KMS-11 (cell line): ENCODE results near the gene MAP2K5.

Experiments
- H2AFZ ChIP-seq: fragments of 200-600 bp; sonication (generic); 2 replicates; pipeline ENCODE4 v1.6.1; 2016; ENCODE audit warnings: antibody characterized with exemption, mixed run types, low read depth
- H3K27ac ChIP-seq: fragments of 200-600 bp; sonication (generic); 2 replicates; pipeline ENCODE4 v1.6.1; 2016; ENCODE audit warnings: mild to moderate bottlenecking, mixed run types
- H3K27me3 ChIP-seq: fragments of 200-600 bp; sonication (generic); 2 replicates; pipeline ENCODE4 v1.6.1; 2017; ENCODE audit warnings: mild to moderate bottlenecking, low read depth, mixed run types, moderate library complexity; ENCODE audit not compliant: insufficient read depth
- H3K36me3 ChIP-seq: fragments of 200-600 bp; sonication (generic); 2 replicates; pipeline ENCODE4 v1.6.1; 2017; ENCODE audit warnings: mild to moderate bottlenecking, mixed run types; ENCODE audit not compliant: insufficient read depth
- H3K4me1 ChIP-seq: fragments of 200-600 bp; sonication (generic); 2 replicates; pipeline ENCODE4 v1.6.1; 2016; ENCODE audit warnings: mild to moderate bottlenecking, low read depth, mixed run types; ENCODE audit not compliant: poor library complexity, severe bottlenecking
- H3K4me2 ChIP-seq: fragments of 200-600 bp; sonication (generic); 2 replicates; pipeline ENCODE4 v1.7.0; 2016; ENCODE audit warnings: mild to moderate bottlenecking, mixed run types
- H3K4me3 ChIP-seq: fragments of 200-600 bp; sonication (generic); IDR thresholded peaks from 2 replicates; pipeline ENCODE4 v1.6.1; 2017; ENCODE audit warnings: low read depth, low read length, mixed read lengths; ENCODE audit not compliant: insufficient read depth
- H3K79me2 ChIP-seq: fragments of 200-600 bp; sonication (generic); 2 replicates; pipeline ENCODE4 v1.6.1; 2016; ENCODE audit warnings: low read depth, mixed run types; ENCODE audit not compliant: insufficient read depth
- H3K9ac ChIP-seq: fragments of 200-600 bp; sonication (generic); 2 replicates; pipeline ENCODE4 v1.6.1; 2016; ENCODE audit warnings: mild to moderate bottlenecking, mixed run types
- H4K20me1 ChIP-seq: fragments of 200-600 bp; sonication (generic); 2 replicates; pipeline ENCODE4 v1.6.1; 2016; ENCODE audit warnings: mild to moderate bottlenecking, mixed run types; ENCODE audit not compliant: insufficient read depth
- TF ChIP-seq, protein P1 (sequence below): fragments of 200-600 bp; sonication (generic); conservative IDR thresholded peaks from 2 replicates; pipeline ENCODE4 v1.6.1; 2017; ENCODE audit warnings: low read depth, mild to moderate bottlenecking, antibody characterized with exemption, low read length, moderate library complexity, mixed read lengths

MAP2K5 gene

DNA sequence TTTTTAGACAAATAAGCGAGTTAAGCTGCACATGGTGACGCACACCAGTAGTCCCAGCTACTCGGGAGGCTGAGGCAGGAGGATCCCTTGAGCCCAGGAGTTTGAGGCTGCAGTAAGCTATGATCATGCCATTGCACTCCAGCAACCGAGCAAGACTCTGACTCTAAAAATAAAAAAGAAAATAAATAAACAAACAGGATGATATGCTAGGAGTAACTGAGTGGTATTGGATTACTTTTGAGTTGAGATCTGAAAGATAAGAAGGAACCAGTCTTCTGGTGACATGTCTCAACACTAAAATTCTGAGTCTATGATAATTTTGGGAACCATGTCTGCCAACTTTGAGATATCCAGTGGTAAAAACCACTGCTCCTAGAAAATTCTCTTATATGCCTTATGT, 173.7 kb downstream of the MAP2K5 start:
- Histone ChIP-seq H4K20me1 (no peaks in the 10 kb centered on the region), H3K4me2 (no peak overlapping the region), H3K9ac (no peak overlapping the region), H2AFZ (no peak overlapping the region), H3K4me1 (peaks cover 27% of the 10 kb centered on the region), H3K79me2 (no peaks in the 10 kb centered on the region), H3K36me3 (no peaks in the 10 kb centered on the region), H3K27me3 (no peaks in the 10 kb centered on the region), H3K27ac (no peak overlapping the region), H3K4me3 (no peak overlapping the region)
- TF ChIP-seq, protein P1, sequence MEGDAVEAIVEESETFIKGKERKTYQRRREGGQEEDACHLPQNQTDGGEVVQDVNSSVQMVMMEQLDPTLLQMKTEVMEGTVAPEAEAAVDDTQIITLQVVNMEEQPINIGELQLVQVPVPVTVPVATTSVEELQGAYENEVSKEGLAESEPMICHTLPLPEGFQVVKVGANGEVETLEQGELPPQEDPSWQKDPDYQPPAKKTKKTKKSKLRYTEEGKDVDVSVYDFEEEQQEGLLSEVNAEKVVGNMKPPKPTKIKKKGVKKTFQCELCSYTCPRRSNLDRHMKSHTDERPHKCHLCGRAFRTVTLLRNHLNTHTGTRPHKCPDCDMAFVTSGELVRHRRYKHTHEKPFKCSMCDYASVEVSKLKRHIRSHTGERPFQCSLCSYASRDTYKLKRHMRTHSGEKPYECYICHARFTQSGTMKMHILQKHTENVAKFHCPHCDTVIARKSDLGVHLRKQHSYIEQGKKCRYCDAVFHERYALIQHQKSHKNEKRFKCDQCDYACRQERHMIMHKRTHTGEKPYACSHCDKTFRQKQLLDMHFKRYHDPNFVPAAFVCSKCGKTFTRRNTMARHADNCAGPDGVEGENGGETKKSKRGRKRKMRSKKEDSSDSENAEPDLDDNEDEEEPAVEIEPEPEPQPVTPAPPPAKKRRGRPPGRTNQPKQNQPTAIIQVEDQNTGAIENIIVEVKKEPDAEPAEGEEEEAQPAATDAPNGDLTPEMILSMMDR, result no peak

DNA sequence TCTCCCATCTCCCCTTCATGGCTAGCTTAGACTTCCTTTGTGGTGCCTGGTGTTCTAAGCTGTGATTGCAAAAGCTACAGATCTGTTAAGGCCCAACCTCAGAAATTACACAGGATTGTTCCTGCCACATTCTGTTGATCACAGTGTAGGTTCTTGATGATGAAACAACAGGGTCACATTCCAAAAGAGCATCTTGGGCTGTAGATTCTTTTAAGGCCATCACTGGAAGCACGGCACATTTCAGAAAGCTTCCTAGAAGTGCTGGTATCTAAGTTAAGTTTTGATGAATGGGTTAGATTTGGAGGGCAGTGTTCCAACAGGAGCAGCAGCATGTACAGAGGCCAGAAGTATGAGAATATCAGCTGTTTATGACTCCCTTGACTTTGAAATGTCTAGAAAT, 175.3 kb downstream of the MAP2K5 start:
- TF ChIP-seq, protein P1, result no peak
- Histone ChIP-seq H3K27ac (no peak overlapping the region), H3K4me2 (no peak overlapping the region), H3K9ac (no peak overlapping the region), H3K79me2 (no peaks in the 10 kb centered on the region), H3K36me3 (no peaks in the 10 kb centered on the region), H3K4me1 (peaks cover 27% of the 10 kb centered on the region), H2AFZ (no peak overlapping the region), H4K20me1 (no peaks in the 10 kb centered on the region), H3K4me3 (no peak overlapping the region), H3K27me3 (no peaks in the 10 kb centered on the region)

DNA sequence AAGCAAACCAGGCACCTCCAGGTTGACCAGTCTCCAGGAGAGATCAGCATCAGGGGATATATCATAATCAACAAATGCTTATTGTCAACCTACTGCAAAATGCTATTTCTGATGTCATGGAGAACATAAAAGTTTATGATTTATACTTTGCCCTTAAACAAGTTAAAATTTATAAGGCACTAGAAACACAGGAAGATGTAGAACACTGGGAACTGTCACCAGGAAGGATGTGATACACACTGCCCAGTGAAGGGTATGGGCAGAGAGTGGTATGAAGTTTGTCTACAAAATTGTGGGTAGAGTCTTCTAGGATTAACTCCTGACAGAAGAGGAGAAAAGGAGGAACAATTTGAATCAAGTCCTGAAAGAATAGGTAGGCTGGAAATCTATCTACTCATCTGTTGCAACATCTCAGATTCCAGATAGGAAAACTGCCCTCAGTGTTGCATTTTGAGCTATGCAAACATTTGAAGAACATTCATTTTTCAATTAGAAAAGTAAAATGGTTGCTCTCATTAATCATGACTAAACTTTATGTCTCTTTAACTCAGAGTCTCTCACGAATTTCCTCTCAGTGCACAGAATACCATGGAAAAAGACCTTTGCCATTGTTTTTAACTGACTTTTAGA, 176.9 kb downstream of the MAP2K5 start:
- Histone ChIP-seq H3K4me1 (peaks cover 13% of the 10 kb centered on the region), H3K27me3 (no peaks in the 10 kb centered on the region), H3K4me3 (no peak overlapping the region), H4K20me1 (no peaks in the 10 kb centered on the region), H3K9ac (no peak overlapping the region), H2AFZ (no peak overlapping the region), H3K4me2 (no peak overlapping the region), H3K36me3 (no peaks in the 10 kb centered on the region), H3K79me2 (no peaks in the 10 kb centered on the region), H3K27ac (no peak overlapping the region)
- TF ChIP-seq, protein P1, result no peak

DNA sequence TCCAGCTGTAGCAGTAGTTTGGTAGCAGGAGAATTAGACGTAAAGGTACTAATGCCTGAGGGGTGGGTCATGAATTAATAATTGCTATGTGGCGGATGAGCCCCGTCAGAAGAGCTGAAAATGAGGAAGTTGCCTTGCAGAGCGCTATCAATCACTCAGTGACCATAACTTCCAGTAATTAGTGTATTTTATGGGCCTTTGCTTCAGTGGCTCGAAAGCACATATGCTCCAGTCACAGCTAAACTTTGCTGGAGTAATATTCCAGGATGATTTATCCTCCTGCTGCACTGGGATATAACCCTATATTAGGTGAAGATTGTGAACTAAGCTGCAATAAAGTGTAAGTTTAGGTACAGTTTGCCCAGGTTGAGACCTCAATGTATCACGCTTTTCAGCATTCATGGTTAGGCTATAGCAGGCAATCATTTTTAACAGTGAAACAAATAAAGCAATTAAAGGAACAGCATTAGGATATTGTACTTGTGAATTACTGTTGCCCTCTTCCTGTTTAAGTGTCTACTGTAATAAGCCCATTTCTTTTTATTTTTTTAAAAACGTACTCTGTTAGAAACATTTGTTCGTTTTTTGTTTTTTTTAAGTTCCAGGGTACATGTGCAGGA, 178.2 kb downstream of the MAP2K5 start:
- TF ChIP-seq, protein P1, result no peak
- Histone ChIP-seq H3K27me3 (no peaks in the 10 kb centered on the region), H3K9ac (no peak overlapping the region), H3K27ac (no peak overlapping the region), H3K36me3 (no peaks in the 10 kb centered on the region), H2AFZ (no peak overlapping the region), H3K79me2 (no peaks in the 10 kb centered on the region), H3K4me1 (peaks cover under 1% of the 10 kb centered on the region), H3K4me3 (no peak overlapping the region), H3K4me2 (no peak overlapping the region), H4K20me1 (no peaks in the 10 kb centered on the region)
